Aorta (tissue), 5 donors: Measurements from ENCODE around the gene PTPRN2. TPM values are rescaled to one million over a fixed set of nuclear protein-coding genes. Genes with fewer than 3 reads are reported as not detected.

ENCODE experiments used
- ATAC-seq: fragments of 200-7000 bp; cut with Tn5 transposase; one replicate; pipeline ENCODE4 v1.9.1; 2022; ENCODE audit warnings: moderate library complexity; ENCODE audit not compliant: low FRiP score
- DNase-seq, 2 donors: peaks; one replicate each; pipeline ENCODE4 v3.0.0-alpha.2; 2020
- H3K27ac ChIP-seq, 2 donors: one replicate each; pipeline ENCODE4 v1.5.1; 2013; ENCODE audit warnings: low read length in 2 of 2, mild to moderate bottlenecking in 2 of 2, moderate library complexity in 2 of 2, control low read depth in 1 of 2, inconsistent platforms in 1 of 2, low read depth in 1 of 2
- H3K27me3 ChIP-seq, 2 donors: one replicate each; pipeline ENCODE4 v1.6.1; 2013; ENCODE audit warnings: control low read depth in 1 of 2, low read length in 1 of 2, mild to moderate bottlenecking in 1 of 2, moderate library complexity in 1 of 2; ENCODE audit not compliant: insufficient read depth in 2 of 2, control insufficient read depth in 1 of 2
- H3K36me3 ChIP-seq, 2 donors: one replicate each; pipeline ENCODE4 v1.6.1; 2013; ENCODE audit warnings: control low read depth in 1 of 2, low read length in 1 of 2, mild to moderate bottlenecking in 1 of 2; ENCODE audit not compliant: insufficient read depth in 2 of 2, control insufficient read depth in 1 of 2
- H3K4me1 ChIP-seq, 2 donors: one replicate each; pipeline ENCODE4 v1.6.1; 2013; ENCODE audit warnings: low read length in 2 of 2, control low read depth in 1 of 2, mild to moderate bottlenecking in 1 of 2, moderate library complexity in 1 of 2; ENCODE audit not compliant: insufficient read depth in 2 of 2, control insufficient read depth in 1 of 2
- H3K4me3 ChIP-seq, 2 donors: one replicate each; pipeline ENCODE4 v1.5.1; 2013; ENCODE audit warnings: low read length in 2 of 2, control low read depth in 1 of 2, mild to moderate bottlenecking in 1 of 2
- H3K9me3 ChIP-seq: one replicate; pipeline ENCODE4 v1.6.1; 2013; ENCODE audit warnings: mild to moderate bottlenecking, low read length; ENCODE audit not compliant: control insufficient read depth
- WGBS, 2 donors: extraction: QIAGEN DNeasy Blood & Tissue Kit; methylation state at CpG; one replicate each; pipeline ENCODE4 v1.1.7; 2013; 5-methylcytosine and 5-hydroxymethylcytosine counted together
- intact Hi-C, 2 donors: fragments of 100-400 bp; cut with DNase I; formaldehyde crosslinking; loops; one replicate each; pipeline versions ENCODE4 v1.14.2 to v1.15.0; 2022
- polyA plus RNA-seq, 2 donors: library from polyadenylated mRNA; stranded (reverse); fragments of 200-250 nt; gene quantifications; one replicate each; pipeline ENCODE4 v1.2.3, GENCODE V29; 2013
- total RNA-seq, 2 donors: library from RNA; stranded (reverse); fragmentation: NEBNext Ultra II Directional; extraction: Animal tissue kit (Norgen Biotek cat#: 25700); gene quantifications; one replicate each; pipeline ENCODE4 v1.2.1, GENCODE V29; 2021
- donor health status: healthy with polysubstance abuse.
- donor health status: Bipolar disorder and iron deficiency.
- donor health status: DM: no; HTN: no; CAD: no.
- donor health status: DM: no; HTN: no; CAD: no.
- donor health status: DM: yes; HTN: yes; CAD: no.

The PTPRN2 gene
- total and polyA plus RNA-seq, 4 donors, result 0.67 to 3.3 (median 1.4) TPM

DNA sequence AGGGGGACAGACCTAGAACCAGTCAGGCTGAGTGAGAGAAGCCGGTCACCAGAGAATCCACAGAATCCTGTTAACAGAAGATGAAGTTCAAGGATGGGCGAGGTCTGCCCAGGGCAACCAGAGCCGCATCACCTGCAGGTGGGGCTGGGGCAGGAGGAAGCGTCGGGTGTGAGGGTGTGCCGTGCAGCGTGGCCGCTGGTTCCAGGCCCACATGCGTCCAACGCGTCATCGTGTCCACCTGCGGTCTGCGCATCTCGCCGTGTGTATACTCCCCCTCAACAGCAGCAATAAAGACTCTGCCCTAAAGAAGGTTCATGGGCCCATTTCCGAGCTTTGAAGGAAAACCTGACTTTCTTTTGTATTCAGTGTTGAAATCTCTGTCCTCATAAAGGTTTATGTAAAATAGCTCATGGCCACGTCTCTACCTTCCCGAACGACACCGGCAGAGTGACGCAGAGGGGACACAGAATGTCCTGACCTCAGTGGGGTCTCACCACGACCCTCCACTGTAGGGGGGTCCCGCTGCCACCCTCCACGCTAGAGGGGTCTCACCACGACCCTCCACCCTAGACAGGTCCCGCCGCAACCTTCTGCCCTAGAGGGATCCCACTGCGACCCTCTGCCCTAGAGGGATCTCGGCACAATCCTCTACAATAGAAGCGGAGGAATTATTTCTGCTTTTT lies 446.9 kb downstream of the PTPRN2 start:
- Histone ChIP-seq H3K4me1 (no peaks in the 10 kb centered on the region), H3K36me3 (no peaks in the 10 kb centered on the region), H3K27me3 (no peaks in the 10 kb centered on the region), H3K27ac (no peak overlapping the region), H3K4me3 (no peak overlapping the region), H3K9me3 (peaks cover 6% of the 10 kb centered on the region)
- ATAC-seq (no peak), DNase-seq (peak in 1 of 2 donors; percentile 59)
- WGBS, 2 donors, result 88 to 93% methylated on average over 31 of the region's 31 CpGs
- intact Hi-C loops, result no loop called here

DNA sequence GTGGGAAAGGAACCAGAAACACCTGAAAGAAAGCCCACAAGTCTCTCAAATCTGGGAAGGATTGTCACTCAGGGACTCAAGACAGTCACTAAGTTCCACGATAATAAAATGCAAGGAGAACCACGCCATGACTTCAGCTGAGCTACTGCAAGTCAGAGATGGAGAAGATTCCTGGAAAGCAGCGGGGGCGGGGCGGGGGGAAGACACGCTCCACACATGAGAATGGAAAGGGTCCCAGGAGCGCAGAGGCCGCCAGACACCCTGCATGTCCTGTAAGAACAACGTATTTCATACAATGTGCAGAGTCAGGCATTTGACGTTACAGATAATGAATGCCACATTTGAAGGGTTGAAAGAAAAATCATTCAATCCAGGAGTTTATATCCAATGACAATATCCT lies 448.1 kb downstream of the PTPRN2 start:
- Histone ChIP-seq H3K27me3 (no peaks in the 10 kb centered on the region), H3K36me3 (no peaks in the 10 kb centered on the region), H3K4me1 (no peaks in the 10 kb centered on the region), H3K9me3 (peaks cover 6% of the 10 kb centered on the region), H3K4me3 (no peak overlapping the region), H3K27ac (no peak overlapping the region)
- WGBS, 2 donors, result 80 to 85% methylated on average over 10 of the region's 10 CpGs
- ATAC-seq, result no peak
- peak in 1 of 2 donors; percentile 54 for DNase-seq
- intact Hi-C loops, result no loop called here

DNA sequence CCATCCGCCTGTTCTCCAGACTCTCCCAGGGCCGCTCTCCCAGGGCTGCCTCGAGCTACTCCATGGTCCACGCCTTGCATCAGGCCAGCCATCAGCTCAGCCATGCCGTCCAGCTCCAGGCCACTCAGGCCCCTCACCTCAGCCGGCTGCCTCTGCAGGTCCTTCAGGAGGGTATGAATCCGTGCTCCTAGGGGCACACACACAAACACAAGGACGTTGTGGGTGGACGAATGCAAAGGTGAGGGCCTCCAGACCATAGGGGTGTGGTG lies 449.4 kb downstream of the PTPRN2 start:
- 84 to 88% methylated on average over 9 of the region's 9 CpGs for WGBS, 2 donors
- peak in 1 of 2 donors; percentile 59 for DNase-seq
- H3K27me3 ChIP-seq, result no peaks in the 10 kb centered on the region
- H3K27ac ChIP-seq, result no peak overlapping the region
- intact Hi-C loops, result no loop called here
- H3K4me1 ChIP-seq, result no peaks in the 10 kb centered on the region
- no peak overlapping the region for H3K4me3 ChIP-seq
- no peak for ATAC-seq
- H3K9me3 ChIP-seq, result peaks cover 3% of the 10 kb centered on the region
- no peaks in the 10 kb centered on the region for H3K36me3 ChIP-seq

DNA sequence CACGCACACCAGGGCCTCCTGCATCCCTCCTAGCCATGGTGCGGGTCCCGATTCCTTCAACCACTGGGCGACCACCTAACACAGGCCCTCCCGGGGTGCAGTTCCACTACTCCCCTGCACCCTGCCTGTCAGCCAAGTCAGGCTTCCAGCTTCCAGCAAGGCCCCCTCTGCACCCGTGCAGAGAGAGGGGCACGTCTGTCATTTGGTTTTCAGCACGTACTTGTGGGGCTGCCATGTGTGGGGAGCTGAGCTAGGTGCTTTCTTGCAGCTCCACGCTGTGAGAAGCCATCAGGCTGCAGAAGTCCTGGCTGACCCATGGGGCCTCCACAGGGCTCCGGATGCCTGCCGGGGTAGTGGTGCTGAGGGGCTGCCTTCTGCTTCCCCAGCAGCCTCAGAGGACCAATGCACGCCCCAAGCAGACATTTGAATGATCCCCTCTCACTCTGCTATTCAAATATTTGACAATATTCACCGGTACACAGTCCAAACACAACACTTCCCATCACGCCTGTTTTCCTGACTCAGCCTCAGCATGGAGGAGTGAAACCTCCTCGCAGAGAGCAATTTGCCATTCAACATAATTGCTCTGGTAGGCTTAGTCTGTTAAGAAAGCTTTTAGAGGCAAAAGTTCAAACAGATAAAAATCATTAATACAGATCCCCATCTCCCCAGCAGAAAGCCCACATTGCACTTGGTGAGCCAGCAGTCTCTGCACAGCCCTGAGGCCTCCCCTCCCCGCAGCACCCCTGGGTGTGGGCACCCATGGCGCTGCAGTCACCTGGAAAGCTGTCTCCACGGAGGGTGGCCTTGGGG lies 449.9 kb downstream of the PTPRN2 start:
- intact Hi-C loops, result no loop called here
- 74 to 82% methylated on average over 18 of the region's 18 CpGs for WGBS, 2 donors
- ATAC-seq (no peak), DNase-seq (peak in 1 of 2 donors; percentile 62)
- Histone ChIP-seq H3K9me3 (peaks cover 3% of the 10 kb centered on the region), H3K4me3 (no peak overlapping the region), H3K27me3 (no peaks in the 10 kb centered on the region), H3K27ac (no peak overlapping the region), H3K4me1 (no peaks in the 10 kb centered on the region), H3K36me3 (no peaks in the 10 kb centered on the region)

DNA sequence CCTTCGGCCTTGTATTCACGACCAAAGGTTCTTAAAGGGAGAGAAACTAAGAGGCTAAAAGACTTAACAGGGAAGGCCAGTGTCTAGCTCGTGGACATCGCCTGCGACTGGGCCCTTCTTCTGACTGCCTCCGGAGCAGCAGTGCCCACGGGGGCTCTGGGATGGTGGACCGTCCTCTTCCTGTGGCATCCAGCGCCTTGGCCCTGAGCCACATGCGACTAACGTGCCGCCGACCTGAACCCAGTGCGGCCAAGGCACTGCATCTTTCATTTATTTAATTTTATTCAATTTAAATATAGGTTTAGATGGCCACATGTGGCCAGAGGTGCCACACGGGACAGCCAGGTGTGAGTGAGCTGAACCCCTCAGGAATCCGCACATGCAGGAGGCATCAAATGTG lies 451.7 kb downstream of the PTPRN2 start:
- no peaks in the 10 kb centered on the region for H3K27me3 ChIP-seq
- 82 to 84% methylated on average over 16 of the region's 16 CpGs for WGBS, 2 donors
- no peak overlapping the region for H3K4me3 ChIP-seq
- H3K27ac ChIP-seq, result no peak overlapping the region
- no peaks in the 10 kb centered on the region for H3K4me1 ChIP-seq
- H3K9me3 ChIP-seq, result peaks cover 1% of the 10 kb centered on the region
- peak in 1 of 2 donors; percentile 69 for DNase-seq
- intact Hi-C loops, result no loop called here
- no peak for ATAC-seq
- no peaks in the 10 kb centered on the region for H3K36me3 ChIP-seq

DNA sequence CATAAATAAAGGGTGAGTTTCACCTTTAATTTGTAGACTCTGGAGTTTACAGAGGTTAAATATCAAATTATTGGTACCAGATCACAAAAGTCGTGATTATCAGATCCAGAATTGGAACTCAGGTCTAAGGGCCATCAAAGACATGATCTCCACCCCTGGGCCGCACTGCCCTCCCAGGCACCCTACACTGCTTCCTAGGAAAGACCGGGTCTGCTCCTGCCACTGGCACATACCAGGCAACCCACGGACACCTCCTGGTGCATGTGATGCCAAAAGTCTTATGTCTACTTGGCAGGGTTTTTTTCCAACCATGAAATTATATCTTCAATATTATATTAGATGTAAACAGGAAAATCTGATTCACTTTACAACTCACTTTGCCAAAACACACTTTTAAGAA lies 452.8 kb downstream of the PTPRN2 start:
- ATAC-seq (no peak), DNase-seq (peak in 1 of 2 donors; percentile 33)
- intact Hi-C loops, result no loop called here
- no peak overlapping the region for H3K4me3 ChIP-seq
- H3K9me3 ChIP-seq, result peaks cover 1% of the 10 kb centered on the region
- H3K36me3 ChIP-seq, result no peaks in the 10 kb centered on the region
- H3K27me3 ChIP-seq, result no peaks in the 10 kb centered on the region
- H3K4me1 ChIP-seq, result no peaks in the 10 kb centered on the region
- no peak overlapping the region for H3K27ac ChIP-seq
- 81 to 84% methylated on average over 4 of the region's 4 CpGs for WGBS, 2 donors

DNA sequence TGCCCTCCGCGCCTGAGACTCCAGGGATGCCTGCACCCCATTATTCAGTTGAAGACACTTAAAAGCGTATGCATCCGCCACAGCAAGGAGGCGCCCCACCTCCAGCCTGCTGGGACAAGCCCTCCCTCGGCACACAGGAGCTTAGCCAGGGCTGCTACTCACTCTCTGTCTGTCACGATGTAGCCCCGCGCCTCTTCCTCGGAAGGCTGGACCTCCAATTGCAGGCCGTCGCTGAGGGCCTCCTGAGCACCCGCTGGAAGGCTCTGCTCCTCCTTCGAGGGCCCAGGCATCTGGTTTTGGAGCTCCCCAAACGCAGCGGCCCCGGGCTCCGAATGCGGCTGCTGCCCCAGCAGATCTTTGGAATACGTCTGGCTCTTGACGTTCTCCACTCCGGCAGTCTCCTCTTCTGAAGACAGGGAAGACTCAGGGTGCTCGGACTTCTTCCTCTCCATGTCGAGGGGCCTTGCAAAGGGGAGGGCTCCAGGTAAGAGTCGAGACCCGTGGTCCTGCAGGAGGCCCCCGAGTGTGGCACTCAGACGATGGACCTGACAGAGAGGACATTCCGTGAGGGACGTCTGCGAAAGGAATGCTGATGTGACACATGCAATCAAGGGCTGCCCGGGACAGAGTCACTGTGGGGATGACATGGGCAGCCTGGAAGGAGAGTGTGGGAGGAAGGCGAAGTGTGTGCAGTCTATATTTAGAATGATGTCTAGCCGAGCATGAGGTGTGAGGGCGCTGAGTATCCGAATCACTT lies 453.9 kb downstream of the PTPRN2 start:
- Histone ChIP-seq H3K4me3 (no peak overlapping the region), H3K36me3 (no peaks in the 10 kb centered on the region), H3K9me3 (no peaks in the 10 kb centered on the region), H3K27me3 (no peaks in the 10 kb centered on the region), H3K27ac (no peak overlapping the region), H3K4me1 (no peaks in the 10 kb centered on the region)
- 81 to 84% methylated on average over 36 of the region's 36 CpGs for WGBS, 2 donors
- DNase-seq, result peak in 1 of 2 donors; percentile 66
- intact Hi-C loops, result no loop called here
- no peak for ATAC-seq

DNA sequence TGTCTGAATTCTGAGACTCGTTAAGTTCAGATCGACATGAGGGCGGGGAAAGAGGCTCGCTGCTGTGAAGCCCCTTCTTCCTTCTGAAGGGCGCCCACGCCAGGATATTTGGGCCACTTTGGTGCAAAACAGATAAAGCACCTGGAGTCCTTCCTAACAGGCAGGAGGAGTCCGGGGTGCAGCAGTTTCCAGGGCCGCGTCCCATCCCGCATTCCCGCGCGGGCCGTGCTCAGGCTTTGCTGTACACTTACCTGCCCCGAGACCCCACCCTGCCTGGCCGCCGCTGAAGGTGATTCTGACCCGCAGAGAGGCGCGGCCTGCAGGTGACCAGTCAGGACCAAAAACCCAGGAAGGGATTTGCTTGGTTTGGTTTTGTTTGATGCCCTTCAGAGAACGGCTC lies 454.6 kb downstream of the PTPRN2 start:
- ATAC-seq (no peak), DNase-seq (peak in 1 of 2 donors; percentile 73)
- 94% methylated on average over 21 of the region's 21 CpGs for WGBS, 2 donors

More for the DNA sequence above, 454.6 kb downstream of the PTPRN2 start:
- no peak overlapping the region for H3K27ac ChIP-seq
- H3K36me3 ChIP-seq, result no peaks in the 10 kb centered on the region
- H3K4me1 ChIP-seq, result no peaks in the 10 kb centered on the region
- no peaks in the 10 kb centered on the region for H3K27me3 ChIP-seq
- intact Hi-C loops, result no loop called here
- H3K4me3 ChIP-seq, result no peak overlapping the region
- no peaks in the 10 kb centered on the region for H3K9me3 ChIP-seq
